D721Med (cell line): ENCODE measurements around the gene LSM2.
A peak's percentile ranks its signal among the peaks of the same experiment; 100 is the strongest.
"Not testable (repeated sequence)": the region's sequence is repeated elsewhere in the genome, so short reads cannot be mapped to it uniquely, and the experiment has no call there.

ENCODE experiments used
- DNase-seq: peaks from one replicate; pipeline ENCODE4 v3.0.0; 2011; ENCODE audit warnings: low spot score; ENCODE audit not compliant: insufficient read length
- FAIRE-seq: peaks from 2 replicates; lab custom pipeline; 2011; peaks lifted over from hg19 to GRCh38; lab: Jason Lieb, UNC
- TF ChIP-seq, protein P1 (sequence below): IDR thresholded peaks from 2 replicates; pipeline ENCODE4 v1.5.1; 2012; ENCODE audit warnings: mild to moderate bottlenecking, control low read depth; ENCODE audit not compliant: insufficient read depth; ENCODE audit errors: missing control alignments

The LSM2 gene

GRCh38 chr6:31838968-31839367 is 32.2 kb upstream of the LSM2 start:
- FAIRE-seq (no peak), DNase-seq (no peak)
- TF ChIP-seq, protein P1, sequence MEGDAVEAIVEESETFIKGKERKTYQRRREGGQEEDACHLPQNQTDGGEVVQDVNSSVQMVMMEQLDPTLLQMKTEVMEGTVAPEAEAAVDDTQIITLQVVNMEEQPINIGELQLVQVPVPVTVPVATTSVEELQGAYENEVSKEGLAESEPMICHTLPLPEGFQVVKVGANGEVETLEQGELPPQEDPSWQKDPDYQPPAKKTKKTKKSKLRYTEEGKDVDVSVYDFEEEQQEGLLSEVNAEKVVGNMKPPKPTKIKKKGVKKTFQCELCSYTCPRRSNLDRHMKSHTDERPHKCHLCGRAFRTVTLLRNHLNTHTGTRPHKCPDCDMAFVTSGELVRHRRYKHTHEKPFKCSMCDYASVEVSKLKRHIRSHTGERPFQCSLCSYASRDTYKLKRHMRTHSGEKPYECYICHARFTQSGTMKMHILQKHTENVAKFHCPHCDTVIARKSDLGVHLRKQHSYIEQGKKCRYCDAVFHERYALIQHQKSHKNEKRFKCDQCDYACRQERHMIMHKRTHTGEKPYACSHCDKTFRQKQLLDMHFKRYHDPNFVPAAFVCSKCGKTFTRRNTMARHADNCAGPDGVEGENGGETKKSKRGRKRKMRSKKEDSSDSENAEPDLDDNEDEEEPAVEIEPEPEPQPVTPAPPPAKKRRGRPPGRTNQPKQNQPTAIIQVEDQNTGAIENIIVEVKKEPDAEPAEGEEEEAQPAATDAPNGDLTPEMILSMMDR, result no peak

GRCh38 chr6:31838114-31838553 is 31.4 kb upstream of the LSM2 start:
- not testable (repeated sequence) for FAIRE-seq, DNase-seq

GRCh38 chr6:31837369-31838113 is 30.8 kb upstream of the LSM2 start:
- FAIRE-seq, result no peak
- DNase-seq, result no peak
- TF ChIP-seq, protein P1, result no peak

- DNase-seq, result no peak
- TF ChIP-seq, protein P1, result no peak
- no peak for FAIRE-seq
Observed at GRCh38 chr6:31836474-31837368, 30.0 kb upstream of the LSM2 start.

- TF ChIP-seq, protein P1, result no peak
- FAIRE-seq (no peak), DNase-seq (no peak)
Observed at GRCh38 chr6:31836047-31836473, 29.3 kb upstream of the LSM2 start.

- TF ChIP-seq, protein P1, result no peak
- FAIRE-seq (no peak), DNase-seq (peak; percentile 95)
Observed at GRCh38 chr6:31834367-31835250, 27.8 kb upstream of the LSM2 start.
